GM19238 (cell line): ENCODE results near the gene HYAL3.
A peak's percentile ranks its signal among the peaks of the same experiment; 100 is the strongest.
"Not testable (repeated sequence)": the region's sequence is repeated elsewhere in the genome, so short reads cannot be mapped to it uniquely, and the experiment has no call there.

Experiments
- DNase-seq: peaks from one replicate; pipeline ENCODE4 v3.0.0; 2011; ENCODE audit warnings: low spot score; ENCODE audit not compliant: insufficient read length

The HYAL3 gene

GRCh38 chr3:50292159-50293078, 6.8 kb downstream of the HYAL3 start, which contains the start of gene IFRD2:
IFRD2 (minus strand) TSS chr3:50292429; CDS start chr3:50292274, 155 bp downstream.
- peak; percentile 95 for DNase-seq

GRCh38 chr3:50290161-50290641, 9.0 kb downstream of the HYAL3 start:
- no peak for DNase-seq

- DNase-seq: no peak
Observed at GRCh38 chr3:50289130-50289529, 10.1 kb downstream of the HYAL3 start.

- DNase-seq: no peak
Observed at GRCh38 chr3:50288387-50289007, 10.7 kb downstream of the HYAL3 start.

- DNase-seq: no peak
Observed at GRCh38 chr3:50287262-50287661, 11.9 kb downstream of the HYAL3 start.

GRCh38 chr3:50286322-50287227, 12.6 kb downstream of the HYAL3 start:
- DNase-seq: no peak

- not testable (repeated sequence) for DNase-seq
Observed at GRCh38 chr3:50284121-50284520, 15.1 kb downstream of the HYAL3 start.

- no peak for DNase-seq
Observed at GRCh38 chr3:50279255-50280016, 19.8 kb downstream of the HYAL3 start.

- no peak for DNase-seq
Observed at GRCh38 chr3:50278880-50279224, 20.4 kb downstream of the HYAL3 start, which contains the start of gene LSMEM2. LSMEM2 (plus strand) TSS chr3:50279087; CDS start chr3:50279114, 27 bp downstream.

GRCh38 chr3:50278123-50278879, 20.9 kb downstream of the HYAL3 start:
- no peak for DNase-seq

- no peak for DNase-seq
Observed at GRCh38 chr3:50276762-50277101, 22.5 kb downstream of the HYAL3 start.

- no peak for DNase-seq
Observed at GRCh38 chr3:50275996-50276761, 23.0 kb downstream of the HYAL3 start.

GRCh38 chr3:50275141-50275995, 23.8 kb downstream of the HYAL3 start:
- no peak for DNase-seq

- peak; percentile 63 for DNase-seq
Observed at GRCh38 chr3:50274371-50275104, 24.7 kb downstream of the HYAL3 start.

- DNase-seq: no peak
Observed at GRCh38 chr3:50273689-50274065, 25.5 kb downstream of the HYAL3 start.

GRCh38 chr3:50272911-50273688, 26.1 kb downstream of the HYAL3 start:
- DNase-seq: peak; percentile 99

- not testable (repeated sequence) for DNase-seq
Observed at GRCh38 chr3:50272538-50272910, 26.7 kb downstream of the HYAL3 start.
